Stimulated activated CD4-positive, alpha-beta T cell treated with anti-CD3 and anti-CD28 coated beads, Interleukin-15, amount 100 ng/mL, for 1 hour (primary cell): ENCODE results near the gene UST.
"Not testable (repeated sequence)": the region's sequence is repeated elsewhere in the genome, so short reads cannot be mapped to it uniquely, and the experiment has no call there.

Experiments used
- DNase-seq, 2 donors: peaks; one replicate each; pipeline ENCODE4 v3.0.0-alpha.2; 2020; ENCODE audit warnings: low read depth in 1 of 2, low spot score in 1 of 2

The UST gene

DNA sequence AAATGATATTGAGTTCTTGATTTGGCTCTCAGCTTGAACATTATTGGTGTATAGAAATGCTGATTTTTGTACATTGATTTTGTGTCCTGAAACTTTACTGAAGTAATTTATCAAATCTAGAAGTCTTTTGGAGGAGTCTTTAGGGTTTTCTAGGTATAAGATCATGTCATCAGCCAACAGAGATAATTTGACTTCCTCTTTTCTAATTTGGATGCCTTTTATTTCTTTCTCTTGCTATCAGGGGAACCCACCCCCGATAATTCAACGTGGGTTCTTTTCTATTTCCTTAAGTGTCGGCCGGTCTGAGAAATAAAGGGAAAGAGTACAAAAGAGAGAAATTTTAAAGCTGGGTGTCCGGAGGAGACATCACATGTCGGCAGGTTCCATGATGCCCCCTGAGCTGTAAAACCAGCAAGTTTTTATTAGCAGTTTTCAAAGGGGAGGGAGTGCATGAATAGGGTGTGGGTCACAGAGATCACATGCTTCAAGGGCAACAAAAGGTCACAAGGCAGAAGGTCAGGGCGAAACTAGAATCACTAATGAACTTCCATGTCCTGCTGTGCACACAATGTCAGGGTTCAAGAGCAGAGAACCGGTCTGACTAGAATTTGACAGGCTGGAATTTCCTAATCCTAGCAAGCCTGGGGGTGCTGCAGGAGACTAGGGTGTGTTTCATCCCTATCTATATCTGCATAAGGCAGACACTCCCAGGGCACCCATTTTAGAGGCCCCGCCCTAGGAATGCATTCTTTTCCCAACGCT is 17.6 kb downstream of the UST start:
- not testable (repeated sequence) for DNase-seq

DNA sequence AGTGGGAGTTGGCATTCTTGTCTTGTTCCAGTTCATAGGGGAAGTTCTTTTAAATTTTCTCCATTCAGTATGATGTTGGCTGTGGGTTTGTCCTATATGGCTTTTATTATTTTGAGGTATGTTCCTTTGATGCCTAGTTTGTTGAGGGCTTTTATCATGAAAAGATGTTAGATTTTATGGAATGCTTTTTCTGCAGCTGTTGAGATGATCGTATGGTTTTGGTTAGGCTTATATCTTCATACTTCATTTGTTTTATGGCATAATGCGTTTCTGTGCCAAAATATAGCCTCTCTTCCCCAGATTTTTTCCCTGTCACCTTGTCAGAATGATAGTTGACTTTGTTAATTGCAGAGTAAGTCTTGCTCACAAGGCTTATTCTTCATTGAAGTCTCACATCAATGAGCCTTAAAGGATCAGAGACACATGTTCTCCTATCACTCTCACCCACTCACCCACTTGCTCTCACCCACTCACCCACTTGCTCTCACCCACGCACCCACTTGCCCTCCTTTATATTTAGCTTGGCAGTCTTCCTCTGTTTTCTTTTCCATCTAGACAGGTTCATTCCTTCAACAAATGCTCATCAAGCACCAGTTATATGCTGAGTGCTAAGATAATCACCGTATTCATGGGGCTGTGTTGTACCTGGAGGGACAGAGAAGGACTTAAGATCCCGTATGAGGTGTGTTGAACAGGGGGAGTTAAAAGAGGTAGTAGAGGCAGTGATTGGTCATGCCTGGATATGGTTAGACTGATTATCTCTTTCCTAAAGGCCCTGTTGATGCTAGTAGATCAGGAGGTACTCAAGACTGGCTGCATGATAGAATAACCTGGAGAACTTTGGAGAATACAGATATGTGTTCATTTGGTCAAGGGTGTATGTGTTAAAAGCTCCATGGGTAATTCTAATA is 19.3 kb downstream of the UST start:
- no peak for DNase-seq

DNA sequence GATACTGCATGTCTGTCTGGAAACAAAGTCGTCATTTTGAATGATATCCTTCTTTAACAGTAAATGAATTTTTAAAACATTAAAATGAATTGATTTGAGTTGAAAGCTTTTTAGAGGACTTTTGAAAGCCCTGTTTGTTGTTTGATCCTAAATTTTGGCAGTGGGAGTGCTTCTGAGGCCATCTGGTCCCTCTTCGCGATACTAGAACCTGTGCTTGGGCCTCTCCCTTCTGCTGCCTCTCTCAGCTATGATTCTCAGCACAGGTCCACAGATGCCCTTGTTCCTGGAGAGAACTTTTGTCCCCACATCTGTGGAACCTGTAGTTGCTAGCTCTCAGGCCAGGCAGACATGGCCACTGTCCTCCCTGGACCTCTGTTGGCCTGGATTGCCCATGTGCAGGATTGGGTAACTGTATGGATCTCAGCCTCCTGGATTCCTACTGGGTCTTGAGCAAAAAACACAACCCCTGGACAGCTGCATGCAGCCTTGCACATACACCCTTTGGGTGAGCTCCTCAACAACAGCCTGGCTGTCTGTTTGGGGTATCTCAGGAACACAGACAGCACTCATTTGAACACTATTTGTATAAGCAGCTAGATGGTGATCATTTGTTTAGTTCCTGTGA is 21.9 kb downstream of the UST start:
- DNase-seq = no peak

- no peak for DNase-seq
These were observed 22.6 kb downstream of the UST start for GRCh38 chr6:148769304-148769968.

GRCh38 chr6:148770408-148771211 is 23.8 kb downstream of the UST start:
- no peak for DNase-seq

DNA sequence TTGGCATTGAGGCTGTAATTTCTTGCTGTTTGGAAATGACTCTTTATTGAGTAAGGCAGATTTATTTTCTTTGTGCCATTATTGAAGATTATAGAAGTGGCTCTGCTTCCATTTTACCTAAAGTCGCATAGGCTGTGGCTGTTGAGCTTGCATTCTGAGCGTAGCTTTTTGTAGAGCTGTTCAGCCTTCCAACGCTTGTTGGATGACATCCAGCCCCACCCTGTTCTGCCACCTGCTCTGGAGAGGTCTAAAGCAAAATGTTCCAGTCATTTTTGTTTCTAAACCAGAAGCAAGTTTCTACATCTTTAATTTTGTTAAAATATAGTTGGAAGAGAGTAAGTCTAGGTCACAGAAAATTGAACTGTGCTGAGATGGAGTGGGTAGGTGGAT is 24.4 kb downstream of the UST start:
- no peak for DNase-seq

- no peak for DNase-seq
These were observed 25.2 kb downstream of the UST start for GRCh38 chr6:148771896-148772554.

DNA sequence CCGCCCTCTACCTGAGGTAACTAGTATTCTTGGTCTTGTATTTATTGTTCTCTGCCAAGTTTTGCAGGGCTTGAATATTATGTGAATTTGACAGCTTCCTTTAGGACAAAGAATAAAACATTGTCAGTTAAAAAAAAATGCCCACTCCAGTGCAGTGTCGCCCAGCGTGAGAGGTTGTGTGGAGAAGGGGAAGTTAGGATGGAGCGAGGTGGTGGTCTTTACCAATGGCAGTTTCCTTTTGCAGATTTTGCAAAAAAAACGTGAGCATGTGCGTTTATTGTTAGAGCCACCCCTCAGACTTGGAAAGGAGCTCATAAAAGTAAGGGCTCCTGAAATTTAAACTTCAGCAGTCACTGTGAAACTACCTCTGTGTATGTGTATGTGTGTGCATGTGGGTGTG is 28.3 kb downstream of the UST start:
- no peak for DNase-seq

DNA sequence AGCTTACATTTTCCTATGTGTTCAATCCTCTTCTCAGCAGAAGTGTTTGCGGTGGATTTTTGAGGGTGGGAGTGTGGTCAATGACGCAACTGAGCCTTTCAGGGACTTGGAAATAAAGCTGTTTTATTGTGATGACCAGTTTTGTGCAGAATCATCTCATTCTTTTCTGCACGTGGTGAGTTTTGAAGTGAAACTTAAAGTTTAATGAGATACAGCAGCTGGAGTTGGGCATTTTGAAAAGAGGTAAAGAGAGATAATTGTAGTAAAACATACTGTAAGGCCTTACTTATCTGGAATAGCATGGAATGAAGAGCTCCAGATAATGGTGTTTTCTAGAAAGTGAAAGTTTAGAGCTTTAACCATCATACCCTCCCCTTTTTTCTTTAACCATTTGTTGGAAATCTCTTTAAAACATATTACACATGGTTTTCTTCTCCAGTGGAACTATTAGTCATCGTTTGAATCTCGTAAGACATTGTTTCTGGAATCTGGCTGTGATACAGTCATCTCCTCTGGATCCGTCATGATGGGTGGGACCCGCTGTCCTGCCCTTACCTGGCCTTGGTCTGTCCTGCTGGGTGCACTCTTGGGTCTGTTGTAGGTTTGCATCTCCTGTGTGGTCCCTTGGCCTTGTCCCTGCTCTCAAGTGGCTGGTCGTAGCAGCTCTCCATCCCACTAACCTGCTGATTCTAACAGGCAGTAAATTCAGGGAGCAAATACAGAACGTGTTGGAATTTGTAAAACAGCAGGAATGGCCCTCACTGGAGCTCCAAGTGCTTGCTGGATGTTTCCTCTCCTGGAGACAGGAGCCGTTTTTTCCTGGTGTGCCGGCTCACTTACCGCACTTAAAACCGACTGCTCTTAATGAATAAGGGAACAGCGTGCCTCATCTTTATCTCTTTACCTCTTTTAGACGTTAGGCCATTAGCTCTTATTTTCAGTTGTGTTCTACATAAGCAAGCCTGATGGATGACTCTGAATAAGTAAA is 29.8 kb downstream of the UST start:
- no peak for DNase-seq

GRCh38 chr6:148779142-148779562 is 32.3 kb downstream of the UST start:
- DNase-seq = no peak

GRCh38 chr6:148780423-148780822 is 33.6 kb downstream of the UST start:
- DNase-seq = not testable (repeated sequence)

DNA sequence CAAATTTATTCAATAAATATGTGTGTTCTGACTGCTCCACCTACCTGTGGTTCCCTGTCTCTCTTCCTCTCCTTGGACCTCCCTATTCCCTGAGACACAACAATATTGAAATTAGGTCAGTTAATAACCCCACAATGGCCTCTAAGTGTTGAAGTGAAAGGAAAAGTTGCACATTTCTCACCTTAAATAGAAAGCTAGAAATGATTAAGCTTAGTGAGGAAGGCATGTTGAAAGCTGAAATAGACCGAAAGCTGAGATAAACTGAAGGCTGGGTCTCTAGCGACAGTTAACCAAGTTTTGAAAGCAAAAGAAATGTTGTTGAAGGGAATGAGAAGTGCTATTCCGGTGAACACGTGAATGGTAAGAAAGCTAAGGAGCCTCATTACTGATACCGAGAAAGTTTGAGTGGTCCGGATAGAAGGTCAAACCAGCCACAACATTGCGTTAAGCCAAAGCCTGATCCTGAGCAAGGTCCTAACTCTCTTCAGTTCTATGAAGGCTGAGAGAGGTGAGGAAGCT is 34.1 kb downstream of the UST start:
- no peak for DNase-seq

DNA sequence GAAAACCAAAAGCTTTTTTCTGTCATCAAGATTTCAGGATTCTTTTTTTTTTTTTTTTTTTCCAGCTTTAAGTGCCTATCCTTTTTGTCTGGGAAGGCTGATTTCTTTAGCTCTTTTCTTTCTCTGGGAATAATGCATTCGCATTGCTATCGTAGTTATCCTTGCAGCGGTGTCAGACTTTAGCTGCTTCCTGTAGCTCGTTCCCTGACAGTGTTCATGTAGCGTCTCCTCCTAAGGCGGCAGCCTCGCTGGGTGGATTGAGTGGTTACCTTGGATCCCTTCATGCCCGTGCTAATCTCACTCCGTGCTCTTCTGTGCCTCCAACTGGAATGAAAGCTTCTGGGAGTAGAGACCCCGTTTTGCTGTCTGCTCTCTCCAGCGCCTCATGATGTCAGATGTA is 43.1 kb downstream of the UST start:
- DNase-seq = no peak

- no peak for DNase-seq
These were observed 43.6 kb downstream of the UST start for GRCh38 chr6:148790404-148790803.

- DNase-seq = no peak
These were observed 44.0 kb downstream of the UST start for GRCh38 chr6:148790817-148791216.

DNA sequence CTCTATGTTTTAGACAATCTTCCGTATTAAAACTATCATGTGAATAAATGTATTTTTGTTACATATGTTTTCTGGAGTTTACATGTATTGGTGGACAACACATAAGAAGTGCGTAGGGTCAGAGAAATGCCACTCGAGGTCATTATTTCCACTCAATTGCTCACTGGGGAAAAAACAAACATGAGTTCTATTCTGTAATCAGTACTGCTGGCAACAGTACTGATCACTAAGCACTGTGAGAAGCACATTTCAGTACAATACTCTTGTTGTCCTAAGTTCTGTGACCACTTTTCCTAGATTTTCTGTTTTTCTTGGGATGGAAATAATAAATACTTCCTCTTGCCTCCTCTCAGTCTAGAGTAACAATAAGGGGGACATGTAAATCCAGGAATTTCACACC is 44.5 kb downstream of the UST start:
- no peak for DNase-seq

GRCh38 chr6:148793721-148794120 is 46.9 kb downstream of the UST start:
- DNase-seq = no peak

DNA sequence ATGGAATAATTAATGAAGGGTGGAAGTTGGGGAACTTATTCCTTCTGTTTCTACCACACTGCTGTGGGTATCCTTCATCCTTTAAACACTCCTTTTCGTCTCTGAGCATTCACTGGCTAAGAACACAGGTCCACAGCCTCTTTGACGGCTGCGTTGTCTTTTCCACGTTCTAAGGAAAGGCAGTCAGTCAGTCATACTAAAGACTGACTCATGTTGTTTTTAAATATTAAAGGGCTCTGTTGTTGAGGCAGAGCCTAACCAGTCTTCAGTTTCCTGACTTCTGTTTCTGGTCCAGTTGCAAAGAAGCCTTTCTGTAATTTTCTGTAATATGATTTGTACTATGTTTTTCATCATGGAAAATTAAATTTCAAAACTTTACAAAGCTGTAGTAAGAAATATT is 48.0 kb downstream of the UST start:
- no peak for DNase-seq

DNA sequence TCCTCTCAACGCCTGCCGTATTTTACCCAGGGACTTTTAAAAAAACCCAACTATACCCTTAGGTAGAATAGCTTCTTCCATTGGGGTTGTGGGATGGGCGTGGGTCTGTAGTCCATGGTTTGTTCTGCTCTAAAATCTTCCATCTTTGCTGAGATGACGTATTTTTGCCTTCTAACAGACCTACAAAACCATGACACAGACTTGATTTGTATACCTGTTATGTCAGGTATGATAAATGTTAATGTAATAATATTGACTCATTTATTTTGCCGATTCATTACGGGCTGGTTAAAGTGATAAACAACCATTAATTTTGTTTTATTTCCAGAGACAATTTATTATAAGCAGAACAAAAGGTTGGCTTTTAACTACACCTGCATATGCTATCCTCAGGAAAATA is 48.7 kb downstream of the UST start:
- no peak for DNase-seq
